Loucy (cell line): Measurements from ENCODE around the gene EIF2B4.
"Not testable (repeated sequence)": the region's sequence is repeated elsewhere in the genome, so short reads cannot be mapped to it uniquely, and the experiment has no call there.

ENCODE experiments used
- H2AFZ ChIP-seq: fragments of 200-600 bp; sonication (generic); 2 replicates; pipeline ENCODE4 v1.6.0; 2016; ENCODE audit warnings: antibody characterized with exemption, mild to moderate bottlenecking, low read length, moderate library complexity
- H3F3A ChIP-seq: fragments of 200-600 bp; 2 replicates; pipeline ENCODE4 v1.6.0; 2016; ENCODE audit warnings: antibody characterized with exemption, low read depth, mild to moderate bottlenecking
- H3K27me3 ChIP-seq: fragments of 200-600 bp; sonication (generic); 2 replicates; pipeline ENCODE4 v1.6.1; 2014; ENCODE audit warnings: low read length, mild to moderate bottlenecking; ENCODE audit not compliant: insufficient read depth, poor library complexity, severe bottlenecking
- H3K36me3 ChIP-seq: fragments of 200-600 bp; sonication (generic); 2 replicates; pipeline ENCODE4 v1.6.1; 2016; ENCODE audit warnings: low read length; ENCODE audit not compliant: insufficient read depth
- H3K4me1 ChIP-seq: fragments of 200-600 bp; sonication (generic); 2 replicates; pipeline ENCODE4 v1.5.1; 2014; ENCODE audit warnings: low read length, mild to moderate bottlenecking; ENCODE audit not compliant: insufficient read depth, poor library complexity, severe bottlenecking
- H3K4me2 ChIP-seq: fragments of 200-600 bp; sonication (generic); 2 replicates; pipeline ENCODE4 v1.6.0; 2014; ENCODE audit warnings: antibody characterized with exemption, low read length, low read depth, mild to moderate bottlenecking; ENCODE audit not compliant: poor library complexity, severe bottlenecking
- H3K4me3 ChIP-seq: fragments of 200-600 bp; sonication (generic); 2 replicates; pipeline ENCODE4 v1.5.1; 2014; ENCODE audit warnings: low read length, mild to moderate bottlenecking, mixed read lengths; ENCODE audit not compliant: poor library complexity, severe bottlenecking
- H3K79me2 ChIP-seq: fragments of 200-600 bp; sonication (generic); 2 replicates; pipeline ENCODE4 v1.6.1; 2014; ENCODE audit warnings: low read length; ENCODE audit not compliant: insufficient read depth
- H3K9ac ChIP-seq: fragments of 200-600 bp; sonication (generic); 2 replicates; pipeline ENCODE4 v1.6.0; 2014; ENCODE audit warnings: mild to moderate bottlenecking, low read depth, low read length, moderate library complexity; ENCODE audit not compliant: poor library complexity, severe bottlenecking
- H3K9me2 ChIP-seq: fragments of 200-600 bp; sonication (generic); replicated peaks from 2 replicates; pipeline ENCODE4 v1.6.1; 2016; ENCODE audit warnings: low read depth, low read length, mixed read lengths
- H3K9me3 ChIP-seq: fragments of 200-600 bp; sonication (generic); 2 replicates; pipeline ENCODE4 v1.6.1; 2014; ENCODE audit warnings: mild to moderate bottlenecking, antibody characterized with exemption, low read length, low read depth; ENCODE audit not compliant: insufficient read depth
- H4K20me1 ChIP-seq: fragments of 200-600 bp; sonication (generic); 2 replicates; pipeline ENCODE4 v1.6.0; 2014; ENCODE audit warnings: antibody characterized with exemption, low read length, mild to moderate bottlenecking; ENCODE audit not compliant: insufficient read depth, poor library complexity, severe bottlenecking
- EZH2phosphoT487 ChIP-seq: fragments of 200-600 bp; IDR thresholded peaks from 2 replicates; pipeline ENCODE4 v1.6.1; 2018; ENCODE audit warnings: antibody characterized with exemption, mild to moderate bottlenecking, moderate library complexity, borderline replicate concordance
- TF ChIP-seq, protein P1 (sequence below): fragments of 200-600 bp; sonication (generic); conservative IDR thresholded peaks from 2 replicates; pipeline ENCODE4 v1.5.1; 2014; ENCODE audit warnings: mild to moderate bottlenecking, antibody characterized with exemption, low read length

Gene EIF2B4

DNA sequence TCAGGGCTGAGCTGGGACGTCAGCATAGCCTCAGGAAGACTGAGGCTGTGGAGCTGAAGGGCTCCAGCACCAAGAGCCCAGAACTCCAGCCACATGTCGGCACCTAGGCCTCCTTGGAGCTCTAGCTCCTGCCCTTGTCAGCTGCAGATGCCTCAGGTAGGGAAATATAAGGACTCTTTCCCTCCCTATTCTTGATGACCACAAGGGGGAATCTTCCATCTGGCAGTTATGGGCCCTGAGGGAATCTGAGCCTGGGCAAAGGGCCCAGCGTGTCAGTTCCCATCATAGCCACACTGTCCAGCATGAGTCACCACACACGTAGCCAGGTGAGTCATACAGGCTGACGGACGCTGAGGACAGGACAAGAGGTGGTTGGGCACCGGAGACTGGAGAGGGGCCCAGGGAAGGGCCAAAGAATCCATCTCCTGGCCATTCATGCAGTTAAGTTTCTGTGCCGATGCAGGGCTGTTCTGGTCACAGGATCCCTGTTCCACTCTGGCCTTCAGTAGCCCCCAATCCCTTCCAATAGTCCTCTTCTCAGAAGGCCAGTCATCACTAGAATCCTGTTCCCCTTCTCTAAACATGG is 49.1 kb downstream of the EIF2B4 start:
- peaks cover 20% of the 10 kb centered on the region for H3K79me2 ChIP-seq
- peak overlapping the region; percentile 94 for H3K9ac ChIP-seq
- peaks cover 4% of the 10 kb centered on the region; the same call in 1 of the 2 replicates for H3K36me3 ChIP-seq
- H3K27me3 ChIP-seq = no peaks in the 10 kb centered on the region
- no peaks in the 10 kb centered on the region for H4K20me1 ChIP-seq
- H3K4me2 ChIP-seq = peak overlapping the region; percentile 88
- no peaks in the 10 kb centered on the region for H3K9me2 ChIP-seq
- no peak overlapping the region for H2AFZ ChIP-seq
- H3K4me3 ChIP-seq = no peak overlapping the region
- TF ChIP-seq, protein P1, sequence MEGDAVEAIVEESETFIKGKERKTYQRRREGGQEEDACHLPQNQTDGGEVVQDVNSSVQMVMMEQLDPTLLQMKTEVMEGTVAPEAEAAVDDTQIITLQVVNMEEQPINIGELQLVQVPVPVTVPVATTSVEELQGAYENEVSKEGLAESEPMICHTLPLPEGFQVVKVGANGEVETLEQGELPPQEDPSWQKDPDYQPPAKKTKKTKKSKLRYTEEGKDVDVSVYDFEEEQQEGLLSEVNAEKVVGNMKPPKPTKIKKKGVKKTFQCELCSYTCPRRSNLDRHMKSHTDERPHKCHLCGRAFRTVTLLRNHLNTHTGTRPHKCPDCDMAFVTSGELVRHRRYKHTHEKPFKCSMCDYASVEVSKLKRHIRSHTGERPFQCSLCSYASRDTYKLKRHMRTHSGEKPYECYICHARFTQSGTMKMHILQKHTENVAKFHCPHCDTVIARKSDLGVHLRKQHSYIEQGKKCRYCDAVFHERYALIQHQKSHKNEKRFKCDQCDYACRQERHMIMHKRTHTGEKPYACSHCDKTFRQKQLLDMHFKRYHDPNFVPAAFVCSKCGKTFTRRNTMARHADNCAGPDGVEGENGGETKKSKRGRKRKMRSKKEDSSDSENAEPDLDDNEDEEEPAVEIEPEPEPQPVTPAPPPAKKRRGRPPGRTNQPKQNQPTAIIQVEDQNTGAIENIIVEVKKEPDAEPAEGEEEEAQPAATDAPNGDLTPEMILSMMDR = no peak; the same call in 1 of the 2 replicates
- no peak for TF ChIP-seq EZH2phosphoT487
- H3K9me3 ChIP-seq = no peaks in the 10 kb centered on the region
- H3K4me1 ChIP-seq = peaks cover 15% of the 10 kb centered on the region
- peaks cover 2% of the 10 kb centered on the region; the same call in 1 of the 2 replicates for H3F3A ChIP-seq

DNA sequence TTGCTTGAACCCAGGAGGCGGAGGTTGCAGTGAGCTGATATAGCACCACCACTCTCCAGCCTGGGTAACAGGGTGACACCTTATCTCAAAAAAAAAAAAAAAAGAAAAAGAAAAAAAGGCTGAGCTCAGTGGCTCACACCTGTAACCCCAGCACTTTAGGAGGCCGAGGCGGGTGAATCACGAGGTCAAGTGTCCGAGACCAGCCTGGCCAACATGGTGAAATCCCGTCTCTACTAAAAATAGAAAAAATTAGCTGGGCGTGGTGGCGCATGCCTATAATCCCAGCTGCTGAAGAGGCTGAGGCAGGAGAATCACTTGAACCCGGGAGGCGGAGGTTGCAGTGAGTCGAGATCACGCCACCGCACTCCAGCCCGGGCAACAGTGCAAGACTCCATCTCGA is 50.3 kb downstream of the EIF2B4 start:
- H3K9me3 ChIP-seq, H3F3A ChIP-seq, H3K9ac ChIP-seq, H4K20me1 ChIP-seq, H3K4me3 ChIP-seq, H2AFZ ChIP-seq, H3K4me2 ChIP-seq, H3K36me3 ChIP-seq, H3K27me3 ChIP-seq, H3K9me2 ChIP-seq: not testable (repeated sequence)
- peaks cover 17% of the 10 kb centered on the region for H3K4me1 ChIP-seq
- H3K79me2 ChIP-seq = peaks cover 20% of the 10 kb centered on the region

DNA sequence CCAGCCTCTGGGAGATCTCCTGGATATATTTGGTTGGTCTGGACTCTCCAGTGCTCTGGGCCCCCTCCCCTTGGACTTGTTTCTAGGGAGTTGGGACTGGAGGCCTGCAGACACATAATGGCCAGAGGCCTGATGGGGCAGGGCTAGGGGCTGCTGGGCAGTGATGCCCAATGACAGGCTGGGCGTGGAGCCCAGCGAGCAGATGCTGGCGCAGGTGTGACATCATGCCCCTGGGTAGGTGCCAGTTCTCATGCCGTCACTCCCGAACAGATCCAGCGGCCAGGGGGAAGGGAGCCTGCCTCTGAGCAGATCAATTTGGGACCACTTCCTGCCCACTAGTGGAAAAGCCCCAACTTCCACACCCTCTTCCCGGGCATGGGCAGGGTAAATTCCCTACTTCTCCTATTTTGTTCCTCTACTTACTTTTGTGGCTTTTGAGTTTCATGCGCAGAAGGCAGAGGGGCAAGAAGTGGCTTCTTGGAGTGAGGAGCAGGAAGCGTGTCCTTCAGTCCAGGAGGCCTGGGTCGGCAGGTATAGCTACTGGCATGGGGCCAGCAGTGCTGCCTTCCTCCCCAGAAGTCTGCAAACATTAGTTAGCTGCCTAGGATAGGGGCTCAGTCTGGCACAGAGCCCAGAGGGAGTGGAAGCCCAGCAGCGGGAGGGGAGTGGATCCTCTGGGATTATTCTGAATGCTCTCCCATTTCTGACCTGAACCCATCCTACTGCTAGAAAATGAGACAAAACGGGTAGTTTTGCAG is 53.3 kb downstream of the EIF2B4 start:
- no peak for TF ChIP-seq EZH2phosphoT487
- TF ChIP-seq, protein P1 = no peak
- Histone ChIP-seq H3K4me2 (no peak overlapping the region), H3K9me2 (no peaks in the 10 kb centered on the region), H4K20me1 (no peaks in the 10 kb centered on the region), H3F3A (no peaks in the 10 kb centered on the region), H3K9me3 (no peaks in the 10 kb centered on the region), H3K9ac (no peak overlapping the region), H3K4me1 (peaks cover 11% of the 10 kb centered on the region), H3K27me3 (no peaks in the 10 kb centered on the region), H3K79me2 (peaks cover 4% of the 10 kb centered on the region; the same call in 1 of the 2 replicates), H3K36me3 (no peaks in the 10 kb centered on the region), H3K4me3 (no peak overlapping the region), H2AFZ (no peak overlapping the region)
